Stimulated activated CD4-positive, alpha-beta T cell treated with anti-CD3 and anti-CD28 coated beads, TNF-alpha, amount 100 ng/mL, for 1 hour (primary cell): ENCODE results near the gene SHFL.

Experiments
- DNase-seq, 3 donors: peaks; one replicate each; pipeline ENCODE4 v3.0.0-alpha.2; 2020; ENCODE audit warnings: low read depth in 3 of 3, low spot score in 1 of 3

SHFL gene

GRCh38 chr19:10085641-10086590 lies at the start of gene SHFL:
TSS of gene SHFL (plus strand) at chr19:10086317. CDS start at chr19:10086428, 111 bp downstream.
- peak; percentile 50 to 73 (median 70) for DNase-seq

- no peak for DNase-seq
Observed at GRCh38 chr19:10036601-10037071, 49.5 kb upstream of the SHFL start.

GRCh38 chr19:10037367-10037766 lies 48.8 kb upstream of the SHFL start:
- no peak for DNase-seq

GRCh38 chr19:10037809-10038208 lies 48.3 kb upstream of the SHFL start:
- no peak for DNase-seq

- DNase-seq: no peak
Observed at GRCh38 chr19:10043286-10043927, 42.7 kb upstream of the SHFL start.

- DNase-seq: no peak
Observed at GRCh38 chr19:10044390-10044789, 41.7 kb upstream of the SHFL start.

GRCh38 chr19:10045371-10045770 lies 40.7 kb upstream of the SHFL start:
- DNase-seq: no peak

GRCh38 chr19:10049626-10050025 lies 36.5 kb upstream of the SHFL start:
- no peak for DNase-seq

- DNase-seq: no peak
Observed at GRCh38 chr19:10052602-10053360, 33.3 kb upstream of the SHFL start.

- no peak for DNase-seq
Observed at GRCh38 chr19:10061717-10062310, 24.3 kb upstream of the SHFL start.

GRCh38 chr19:10068205-10068604 lies 17.9 kb upstream of the SHFL start:
- DNase-seq: no peak

GRCh38 chr19:10069046-10069445 lies 17.1 kb upstream of the SHFL start:
- no peak for DNase-seq

- no peak for DNase-seq
Observed at GRCh38 chr19:10070730-10071446, 15.2 kb upstream of the SHFL start.

GRCh38 chr19:10074153-10074552 lies 12.0 kb upstream of the SHFL start:
- no peak for DNase-seq

GRCh38 chr19:10076535-10076934 lies 9.6 kb upstream of the SHFL start:
- DNase-seq: no peak

- no peak for DNase-seq
Observed at GRCh38 chr19:10078329-10078728, 7.8 kb upstream of the SHFL start.

- DNase-seq: no peak
Observed at GRCh38 chr19:10079031-10079453, 7.1 kb upstream of the SHFL start.

- no peak for DNase-seq
Observed at GRCh38 chr19:10083911-10084310, 2.2 kb upstream of the SHFL start.

- DNase-seq: no peak
Observed at GRCh38 chr19:10084803-10085202, 1.3 kb upstream of the SHFL start.

- peak in 1 of 3 donors; percentile 32 for DNase-seq
Observed at GRCh38 chr19:10086591-10087192, 575 bp downstream of the SHFL start.
